Activated CD4-positive, alpha-beta memory T cell treated with anti-CD3 and anti-CD28 coated beads, Interleukin-2, amount 10 ng/mL, durations not matched to agents 7 days and 5 days (primary cell): ENCODE data around the gene RIPK1. TPM values are rescaled to one million over a fixed set of nuclear protein-coding genes. Genes with fewer than 3 reads are reported as not detected.
"Not testable (repeated sequence)": the region's sequence is repeated elsewhere in the genome, so short reads cannot be mapped to it uniquely, and the experiment has no call there.

Experiments used
- CTCF ChIA-PET: fragments of 350-600 bp; sonication (Branson Sonifier 250); formaldehyde crosslinking; loops from one replicate; lab custom pipeline; 2021; ENCODE audit warnings: antibody characterized with exemption, inconsistent platforms; lab: Charles Lee
- POLR2A ChIA-PET: fragments of 350-600 bp; sonication (Branson Sonifier 250); formaldehyde crosslinking; loops from one replicate; lab custom pipeline; 2021; ENCODE audit warnings: antibody characterized with exemption; lab: Charles Lee
- DNase-seq: peaks from one replicate; pipeline ENCODE4 v3.0.0-alpha.2; 2020
- H3K27ac Mint-ChIP-seq: one replicate; pipeline ENCODE4 v1.8.0; 2021; ENCODE audit warnings: mild to moderate bottlenecking, mixed read lengths
- H3K27me3 Mint-ChIP-seq: one replicate; pipeline ENCODE4 v1.8.0; 2021; ENCODE audit warnings: mixed read lengths
- H3K36me3 Mint-ChIP-seq: one replicate; pipeline ENCODE4 v1.8.0; 2021; ENCODE audit warnings: low read depth, mixed read lengths
- H3K4me1 Mint-ChIP-seq: one replicate; pipeline ENCODE4 v1.8.0; 2021; ENCODE audit warnings: mixed read lengths
- H3K4me3 Mint-ChIP-seq: one replicate; pipeline ENCODE4 v1.8.0; 2021; ENCODE audit warnings: mild to moderate bottlenecking, mixed read lengths
- H3K9me3 Mint-ChIP-seq: one replicate; pipeline ENCODE4 v1.8.0; 2021; ENCODE audit warnings: mixed read lengths
- total RNA-seq, 2 experiments: library from RNA; stranded (reverse); gene quantifications; one replicate each; pipeline ENCODE4 v1.2.3, GENCODE V29; 2021

The RIPK1 gene
- total RNA-seq, 2 experiments from 2014 or later = 33.1 to 33.3 TPM

- Mint-ChIP-seq H3K27ac (no peak overlapping the region), H3K4me1 (peaks cover 13% of the 10 kb centered on the region), H3K36me3 (peaks cover 3% of the 10 kb centered on the region), H3K4me3 (no peak overlapping the region), H3K9me3 (peaks cover 3% of the 10 kb centered on the region), H3K27me3 (peaks cover 27% of the 10 kb centered on the region)
- no peak for DNase-seq
- ChIA-PET POLR2A (no interaction called here), CTCF (no interaction called here)
These were observed 35.3 kb upstream of the RIPK1 start for GRCh38 chr6:3032986-3033385.

- ChIA-PET CTCF (no interaction called here), POLR2A (no interaction called here)
- Mint-ChIP-seq H3K4me1 (peaks cover 8% of the 10 kb centered on the region), H3K36me3 (peaks cover 3% of the 10 kb centered on the region), H3K4me3 (no peak overlapping the region), H3K27ac (no peak overlapping the region), H3K9me3 (peaks cover 3% of the 10 kb centered on the region), H3K27me3 (peaks cover 27% of the 10 kb centered on the region)
- no peak for DNase-seq
These were observed 34.6 kb upstream of the RIPK1 start for GRCh38 chr6:3033652-3034051.

GRCh38 chr6:3035397-3035796 lies 32.9 kb upstream of the RIPK1 start:
- H3K4me1 Mint-ChIP-seq = peaks cover 6% of the 10 kb centered on the region
- no peak for DNase-seq
- H3K36me3 Mint-ChIP-seq = peaks cover 3% of the 10 kb centered on the region
- ChIA-PET CTCF (interaction anchor here (0.6 kb wide), 1 partner anchor 10 kb away, joined by 3 read pairs; no protein-coding TSS in a partner anchor), POLR2A (interaction anchor here (2.1 kb wide), 1 partner anchor 9 kb away, joined by 7 read pairs; no protein-coding TSS in a partner anchor)
- no peak overlapping the region for H3K27ac Mint-ChIP-seq
- H3K9me3 Mint-ChIP-seq = peaks cover 3% of the 10 kb centered on the region
- peaks cover 24% of the 10 kb centered on the region for H3K27me3 Mint-ChIP-seq
- H3K4me3 Mint-ChIP-seq = no peak overlapping the region

- POLR2A ChIA-PET = interaction anchor here (2.1 to 2.9 kb wide), 2 partner anchors 11 to 13 kb away, joined by 7 to 15 read pairs; no protein-coding TSS in a partner anchor
- Mint-ChIP-seq H3K27me3 (peaks cover 22% of the 10 kb centered on the region), H3K36me3 (peaks cover 3% of the 10 kb centered on the region), H3K4me3 (no peak overlapping the region), H3K4me1 (peaks cover 1% of the 10 kb centered on the region), H3K9me3 (peaks cover 3% of the 10 kb centered on the region), H3K27ac (no peak overlapping the region)
- no peak for DNase-seq
- CTCF ChIA-PET = no interaction called here
These were observed 31.2 kb upstream of the RIPK1 start for GRCh38 chr6:3036861-3037637.

- ChIA-PET CTCF (interaction anchor here (0.8 to 2.1 kb wide), 6 partner anchors 11 to 86 kb away, joined by 3 to 8 read pairs (median 6); partner anchors contain the start of gene RIPK1), POLR2A (interaction anchor here (0.9 to 2.9 kb wide), 6 partner anchors 9 to 38 kb away, joined by 3 to 15 read pairs (median 4); partner anchors contain the start of gene NQO2)
- no peak overlapping the region for H3K4me3 Mint-ChIP-seq
- peaks cover 22% of the 10 kb centered on the region for H3K27me3 Mint-ChIP-seq
- no peaks in the 10 kb centered on the region for H3K4me1 Mint-ChIP-seq
- H3K9me3 Mint-ChIP-seq = peaks cover 3% of the 10 kb centered on the region
- peaks cover 3% of the 10 kb centered on the region for H3K36me3 Mint-ChIP-seq
- DNase-seq = no peak
- H3K27ac Mint-ChIP-seq = no peak overlapping the region
These were observed 30.5 kb upstream of the RIPK1 start for GRCh38 chr6:3037638-3038365.

- H3K27me3 Mint-ChIP-seq = peaks cover 22% of the 10 kb centered on the region
- H3K4me3 Mint-ChIP-seq = no peak overlapping the region
- ChIA-PET POLR2A (interaction anchor here (1.0 to 2.9 kb wide), 5 partner anchors 14 to 40 kb away, joined by 3 to 15 read pairs (median 5); partner anchors contain the start of gene NQO2), CTCF (interaction anchor here (0.6 to 2.1 kb wide), 8 partner anchors 10 to 87 kb away, joined by 3 to 8 read pairs (median 5); no protein-coding TSS in a partner anchor)
- no peak for DNase-seq
- peaks cover 3% of the 10 kb centered on the region for H3K9me3 Mint-ChIP-seq
- H3K27ac Mint-ChIP-seq = no peak overlapping the region
- peaks cover 3% of the 10 kb centered on the region for H3K36me3 Mint-ChIP-seq
- H3K4me1 Mint-ChIP-seq = no peaks in the 10 kb centered on the region
These were observed 28.9 kb upstream of the RIPK1 start for GRCh38 chr6:3039384-3039783.

GRCh38 chr6:3041147-3041546 lies 27.1 kb upstream of the RIPK1 start:
- no peak overlapping the region for H3K27ac Mint-ChIP-seq
- ChIA-PET CTCF (interaction anchor here (1.1 kb wide), 1 partner anchor 20 kb away, joined by 3 read pairs; no protein-coding TSS in a partner anchor), POLR2A (no interaction called here)
- H3K9me3 Mint-ChIP-seq = no peaks in the 10 kb centered on the region
- H3K36me3 Mint-ChIP-seq = no peaks in the 10 kb centered on the region
- H3K4me1 Mint-ChIP-seq = peaks cover 2% of the 10 kb centered on the region
- H3K27me3 Mint-ChIP-seq = peaks cover 22% of the 10 kb centered on the region
- H3K4me3 Mint-ChIP-seq = no peak overlapping the region
- no peak for DNase-seq

- Mint-ChIP-seq H3K9me3 (no peaks in the 10 kb centered on the region), H3K36me3 (no peaks in the 10 kb centered on the region), H3K4me3 (no peak overlapping the region), H3K27me3 (peaks cover 18% of the 10 kb centered on the region), H3K4me1 (peaks cover 2% of the 10 kb centered on the region), H3K27ac (no peak overlapping the region)
- POLR2A ChIA-PET = interaction anchor here (0.8 kb wide), 1 partner anchor 14 kb away, joined by 3 read pairs; no protein-coding TSS in a partner anchor
- CTCF ChIA-PET = interaction anchor here (1.1 kb wide), 1 partner anchor 21 kb away, joined by 3 read pairs; no protein-coding TSS in a partner anchor
- no peak for DNase-seq
These were observed 26.7 kb upstream of the RIPK1 start for GRCh38 chr6:3041606-3042005.

- peaks cover 2% of the 10 kb centered on the region for H3K4me1 Mint-ChIP-seq
- ChIA-PET CTCF (interaction anchor here (0.6 to 1.3 kb wide), 3 partner anchors 10 to 167 kb away, joined by 3 to 5 read pairs (median 4); no protein-coding TSS in a partner anchor), POLR2A (no interaction called here)
- H3K9me3 Mint-ChIP-seq = no peaks in the 10 kb centered on the region
- H3K36me3 Mint-ChIP-seq = no peaks in the 10 kb centered on the region
- no peak overlapping the region for H3K27ac Mint-ChIP-seq
- H3K4me3 Mint-ChIP-seq = no peak overlapping the region
- DNase-seq = no peak
- peaks cover 20% of the 10 kb centered on the region for H3K27me3 Mint-ChIP-seq
These were observed 22.9 kb upstream of the RIPK1 start for GRCh38 chr6:3045369-3045768.

GRCh38 chr6:3045777-3046176 lies 22.5 kb upstream of the RIPK1 start:
- DNase-seq = no peak
- CTCF ChIA-PET = interaction anchor here (0.6 to 0.7 kb wide), 2 partner anchors 11 to 167 kb away, joined by 3 to 4 read pairs; no protein-coding TSS in a partner anchor
- peaks cover 2% of the 10 kb centered on the region for H3K4me1 Mint-ChIP-seq
- H3K27me3 Mint-ChIP-seq = peaks cover 20% of the 10 kb centered on the region
- no peak overlapping the region for H3K4me3 Mint-ChIP-seq
- no peak overlapping the region for H3K27ac Mint-ChIP-seq
- POLR2A ChIA-PET = no interaction called here
- no peaks in the 10 kb centered on the region for H3K9me3 Mint-ChIP-seq
- H3K36me3 Mint-ChIP-seq = no peaks in the 10 kb centered on the region

GRCh38 chr6:3046295-3046694 lies 22.0 kb upstream of the RIPK1 start:
- H3K4me3 Mint-ChIP-seq = no peak overlapping the region
- H3K36me3 Mint-ChIP-seq = no peaks in the 10 kb centered on the region
- H3K9me3 Mint-ChIP-seq = no peaks in the 10 kb centered on the region
- DNase-seq = no peak
- peaks cover 2% of the 10 kb centered on the region for H3K4me1 Mint-ChIP-seq
- ChIA-PET POLR2A (no interaction called here), CTCF (interaction anchor here (0.6 to 0.7 kb wide), 2 partner anchors 11 to 168 kb away, joined by 3 to 4 read pairs; no protein-coding TSS in a partner anchor)
- H3K27me3 Mint-ChIP-seq = peaks cover 20% of the 10 kb centered on the region
- H3K27ac Mint-ChIP-seq = no peak overlapping the region

GRCh38 chr6:3048009-3048408 lies 20.3 kb upstream of the RIPK1 start:
- H3K4me1 Mint-ChIP-seq = peaks cover 11% of the 10 kb centered on the region
- POLR2A ChIA-PET, H3K36me3 Mint-ChIP-seq, H3K27ac Mint-ChIP-seq, DNase-seq, H3K9me3 Mint-ChIP-seq, H3K4me3 Mint-ChIP-seq: not testable (repeated sequence)
- peaks cover 20% of the 10 kb centered on the region for H3K27me3 Mint-ChIP-seq
- CTCF ChIA-PET = interaction anchor here (1.1 kb wide), 1 partner anchor 206 kb away, joined by 5 read pairs; the partner anchor contains the start of gene SERPINB1
